H1 (cell line): Measurements from ENCODE around the gene RHBDF2. TPM values are rescaled to one million over a fixed set of nuclear protein-coding genes. Genes with fewer than 3 reads are reported as not detected.

Experiments
- CEBPB ChIP-seq: IDR thresholded peaks from 2 replicates; pipeline ENCODE4 v1.6.1; 2012; ENCODE audit warnings: low read depth, low read length
- CHD1 ChIP-seq: IDR thresholded peaks from 2 replicates; pipeline ENCODE4 v1.6.1; 2012; ENCODE audit warnings: low read depth, low read length, improper control_type of control experiment
- EP300 ChIP-seq, 2 experiments: IDR thresholded peaks; 1 replicate in 1 of 2; 2 replicates in 1 of 2; pipeline ENCODE4 v1.6.1; 2011 to 2012; ENCODE audit warnings: low read depth in 2 of 2, low read length in 2 of 2, mild to moderate bottlenecking in 2 of 2, borderline replicate concordance in 1 of 2, inconsistent platforms in 1 of 2, moderate library complexity in 1 of 2
- GABPA ChIP-seq: IDR thresholded peaks from 2 replicates; pipeline ENCODE4 v1.6.1; 2011; ENCODE audit warnings: mild to moderate bottlenecking, low read length, moderate library complexity, borderline replicate concordance; ENCODE audit not compliant: insufficient read depth
- GTF2F1 ChIP-seq: IDR thresholded peaks from 2 replicates; pipeline ENCODE4 v1.6.1; 2012; ENCODE audit warnings: low read depth, low read length, improper control_type of control experiment, borderline replicate concordance
- HDAC6 ChIP-seq: IDR thresholded peaks from one replicate; pipeline ENCODE4 v1.7.1; 2012; ENCODE audit warnings: low read depth, mild to moderate bottlenecking, inconsistent platforms, low read length, moderate library complexity
- KDM1A ChIP-seq: fragments of 200-600, 300-600 bp; sonication (generic); IDR thresholded peaks from 2 replicates; pipeline ENCODE4 v1.7.1; 2016; ENCODE audit warnings: mild to moderate bottlenecking, low read length, borderline replicate concordance
- NRF1 ChIP-seq: IDR thresholded peaks from 2 replicates; pipeline ENCODE4 v1.6.1; 2011; ENCODE audit warnings: mild to moderate bottlenecking, low read depth, low read length, improper control_type of control experiment
- POLR2A ChIP-seq, 2 experiments: IDR thresholded peaks; 1 replicate in 1 of 2; 2 replicates in 1 of 2; pipeline ENCODE4 v1.6.1; 2011; ENCODE audit warnings: low read depth in 2 of 2, low read length in 2 of 2, mild to moderate bottlenecking in 2 of 2; ENCODE audit errors: control extremely low read depth in 1 of 2
- SAP30 ChIP-seq: fragments of 300-600 bp; sonication (generic); IDR thresholded peaks from 2 replicates; pipeline ENCODE4 v1.7.1; 2012; ENCODE audit warnings: low read length, moderate library complexity, mild to moderate bottlenecking, inconsistent platforms; ENCODE audit not compliant: insufficient read depth, insufficient replicate concordance
- SIN3A ChIP-seq, 2 experiments: IDR thresholded peaks in 1 of 2; conservative IDR thresholded peaks in 1 of 2; 2 replicates each; pipeline ENCODE4 v1.6.1; 2011 to 2012; ENCODE audit warnings: low read length in 2 of 2, improper control_type of control experiment in 1 of 2, low read depth in 1 of 2, mild to moderate bottlenecking in 1 of 2
- SIRT6 ChIP-seq: IDR thresholded peaks from one replicate; pipeline ENCODE4 v1.7.1; 2012; ENCODE audit warnings: low read length, inconsistent platforms
- SP1 ChIP-seq: IDR thresholded peaks from 2 replicates; pipeline ENCODE4 v1.6.1; 2011; ENCODE audit warnings: low read depth, low read length
- SP4 ChIP-seq: IDR thresholded peaks from 2 replicates; pipeline ENCODE4 v1.6.1; 2012; ENCODE audit warnings: low read length, inconsistent platforms
- SRF ChIP-seq: IDR thresholded peaks from 2 replicates; pipeline ENCODE4 v1.6.1; 2011; ENCODE audit warnings: mild to moderate bottlenecking, low read depth, low read length, moderate library complexity
- TAF7 ChIP-seq: optimal IDR thresholded peaks from 2 replicates; pipeline ENCODE3; 2011; ENCODE audit warnings: low read depth, mild to moderate bottlenecking, inconsistent platforms, low read length, moderate library complexity, borderline replicate concordance
- ZNF274 ChIP-seq: IDR thresholded peaks from 2 replicates; pipeline ENCODE4 v1.7.0; 2012; ENCODE audit warnings: low read length, borderline replicate concordance; ENCODE audit errors: extremely low read depth
- polyA plus RNA-seq, 7 experiments: library from polyadenylated mRNA; depleted of rRNA in 3 of 7; stranded (reverse) in 5 of 7; unstranded in 2 of 7; fragments of >200 nt in 5 of 7; fragments of 200-250 nt in 2 of 7; gene quantifications; 1 replicate in 5 of 7; 2 replicates in 1 of 7; 4 replicates in 1 of 7; pipeline versions ENCODE4 v1.2.1 to v1.2.3, GENCODE V29; 2011 to 2013; ENCODE audit warnings: missing spikeins in 2 of 7, mixed read lengths in 2 of 7
- total RNA-seq: library from RNA; stranded (reverse); fragmentation: NEBNext Ultra II Directional; extraction: Animal tissue kit (Norgen Biotek cat#: 25700); gene quantifications from 2 replicates; pipeline ENCODE4 v1.2.1, GENCODE V29; 2021
- TF ChIP-seq, protein P1 (sequence below): IDR thresholded peaks from 2 replicates; pipeline ENCODE4 v1.6.1; 2012; ENCODE audit warnings: low read length, inconsistent platforms
- TF ChIP-seq, protein P2 (sequence below), 3 experiments: IDR thresholded peaks; 1 replicate in 2 of 3; 2 replicates in 1 of 3; pipeline versions ENCODE4 v1.5.1 to v1.6.1; 2011; ENCODE audit warnings: low read length in 3 of 3, mild to moderate bottlenecking in 3 of 3, inconsistent platforms in 2 of 3, low read depth in 1 of 3, moderate library complexity in 1 of 3; ENCODE audit not compliant: insufficient read depth in 1 of 3; ENCODE audit errors: control extremely low read depth in 1 of 3

The RHBDF2 gene
- total and polyA plus RNA-seq, 2 of the 8 experiments (the other 6 are each of a cell fraction or from before 2014, with no cell fraction given), result 21.2 to 25.9 TPM

DNA sequence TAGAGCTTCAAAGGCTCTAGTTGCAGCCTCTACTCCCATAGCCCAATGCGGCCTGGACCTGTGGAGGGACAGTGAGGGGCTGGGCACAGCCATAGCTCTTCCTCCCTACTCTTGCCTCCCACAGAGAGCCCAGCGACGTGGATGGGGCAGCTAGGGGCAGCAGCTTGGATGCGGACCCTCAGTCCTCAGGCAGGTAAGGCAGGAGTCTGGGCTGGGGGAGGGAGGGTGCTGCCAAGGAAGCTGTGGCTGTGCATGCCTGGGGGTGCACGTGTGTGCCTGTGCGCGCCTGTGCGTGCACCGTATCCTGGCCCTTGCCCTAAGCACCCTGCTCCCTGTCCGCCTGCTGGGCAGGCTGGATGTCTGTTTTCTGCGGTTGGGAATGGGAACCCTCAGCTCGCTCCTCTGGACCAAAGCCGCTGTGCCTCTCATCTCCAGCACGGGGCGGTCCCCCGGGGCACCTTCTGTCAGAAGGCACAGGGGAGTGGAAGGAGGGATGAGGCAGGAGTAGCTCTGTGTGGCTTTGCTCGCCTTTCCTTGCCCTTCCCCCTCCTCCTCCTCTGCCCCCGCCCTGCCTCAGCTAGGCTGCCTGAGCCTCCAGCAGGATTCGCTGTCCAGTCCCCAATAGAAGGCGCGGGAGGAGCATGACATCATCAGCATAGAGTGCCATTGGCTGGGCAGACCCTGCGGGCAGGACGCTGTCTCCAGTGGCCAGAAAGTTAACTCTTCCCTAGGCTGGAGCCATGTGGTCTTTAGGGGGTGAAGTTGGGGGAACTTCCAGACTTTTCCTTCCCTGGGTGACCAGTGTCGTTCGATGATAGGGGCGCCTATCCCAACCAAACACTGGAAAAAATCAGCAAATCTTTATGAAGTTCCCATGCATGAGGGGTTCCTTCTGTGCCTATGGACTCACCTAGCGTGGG lies 39.4 kb upstream of the RHBDF2 start (continued):
- TF ChIP-seq SAP30 (peak; percentile 59), SP1 (peak; percentile 38; the same call in 1 of the 2 replicates), GABPA (peak; percentile 12; the same call in 1 of the 2 replicates), CEBPB (no peak), HDAC6 (no peak), GTF2F1 (no peak), SIN3A (conservative IDR thresholded peaks at IDR 0.05 in 1 of 2, IDR thresholded peaks at IDR 0.05 in 1 of 2; ENCODE audit: low read depth in 1 of 2, low read length in 2 of 2) (0 out of 4 replicates have a peak, but pooled peaks of 1 of the 2 experiments have one; percentile 32), SRF (no peak), EP300 (IDR thresholded peaks at IDR 0.05; ENCODE audit: borderline replicate concordance in 1 of 2, low read depth in 2 of 2, low read length in 2 of 2) (no peak), NRF1 (no peak), ZNF274 (no peak), CHD1 (no peak), POLR2A (IDR thresholded peaks at IDR 0.05; ENCODE audit: control extremely low read depth in 1 of 2, low read depth in 2 of 2, low read length in 2 of 2) (no peak), KDM1A (no peak), SP4 (no peak), TAF7 (no peak), SIRT6 (no peak)
- TF ChIP-seq, protein P1, sequence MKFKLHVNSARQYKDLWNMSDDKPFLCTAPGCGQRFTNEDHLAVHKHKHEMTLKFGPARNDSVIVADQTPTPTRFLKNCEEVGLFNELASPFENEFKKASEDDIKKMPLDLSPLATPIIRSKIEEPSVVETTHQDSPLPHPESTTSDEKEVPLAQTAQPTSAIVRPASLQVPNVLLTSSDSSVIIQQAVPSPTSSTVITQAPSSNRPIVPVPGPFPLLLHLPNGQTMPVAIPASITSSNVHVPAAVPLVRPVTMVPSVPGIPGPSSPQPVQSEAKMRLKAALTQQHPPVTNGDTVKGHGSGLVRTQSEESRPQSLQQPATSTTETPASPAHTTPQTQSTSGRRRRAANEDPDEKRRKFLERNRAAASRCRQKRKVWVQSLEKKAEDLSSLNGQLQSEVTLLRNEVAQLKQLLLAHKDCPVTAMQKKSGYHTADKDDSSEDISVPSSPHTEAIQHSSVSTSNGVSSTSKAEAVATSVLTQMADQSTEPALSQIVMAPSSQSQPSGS, result peak; percentile 100
- TF ChIP-seq, protein P2, sequence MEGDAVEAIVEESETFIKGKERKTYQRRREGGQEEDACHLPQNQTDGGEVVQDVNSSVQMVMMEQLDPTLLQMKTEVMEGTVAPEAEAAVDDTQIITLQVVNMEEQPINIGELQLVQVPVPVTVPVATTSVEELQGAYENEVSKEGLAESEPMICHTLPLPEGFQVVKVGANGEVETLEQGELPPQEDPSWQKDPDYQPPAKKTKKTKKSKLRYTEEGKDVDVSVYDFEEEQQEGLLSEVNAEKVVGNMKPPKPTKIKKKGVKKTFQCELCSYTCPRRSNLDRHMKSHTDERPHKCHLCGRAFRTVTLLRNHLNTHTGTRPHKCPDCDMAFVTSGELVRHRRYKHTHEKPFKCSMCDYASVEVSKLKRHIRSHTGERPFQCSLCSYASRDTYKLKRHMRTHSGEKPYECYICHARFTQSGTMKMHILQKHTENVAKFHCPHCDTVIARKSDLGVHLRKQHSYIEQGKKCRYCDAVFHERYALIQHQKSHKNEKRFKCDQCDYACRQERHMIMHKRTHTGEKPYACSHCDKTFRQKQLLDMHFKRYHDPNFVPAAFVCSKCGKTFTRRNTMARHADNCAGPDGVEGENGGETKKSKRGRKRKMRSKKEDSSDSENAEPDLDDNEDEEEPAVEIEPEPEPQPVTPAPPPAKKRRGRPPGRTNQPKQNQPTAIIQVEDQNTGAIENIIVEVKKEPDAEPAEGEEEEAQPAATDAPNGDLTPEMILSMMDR (IDR thresholded peaks at IDR 0.05; ENCODE audit: control extremely low read depth in 1 of 3, insufficient read depth in 1 of 3, low read depth in 1 of 3, low read length in 3 of 3), result peak in 1 of 3 experiments; percentile 28; a peak in 1 of 4 replicates
